Activated CD4-positive, alpha-beta T cell treated with anti-CD3 and anti-CD28 coated beads for 36 hours (primary cell): ENCODE measurements around the gene PRDM2. TPM values are rescaled to one million over a fixed set of nuclear protein-coding genes. Genes with fewer than 3 reads are reported as not detected.

Experiments
- ATAC-seq: fragments of 200-7000 bp; cut with Tn5 transposase; one replicate; pipeline ENCODE4 v1.10.0; 2021; ENCODE audit warnings: mild to moderate bottlenecking, moderate library complexity
- CTCF ChIA-PET: fragments of 350-600 bp; sonication (Branson Sonifier 250); formaldehyde crosslinking; loops from one replicate; lab custom pipeline; 2021; ENCODE audit warnings: antibody characterized with exemption; lab: Charles Lee
- POLR2A ChIA-PET: fragments of 350-600 bp; sonication (Branson Sonifier 250); formaldehyde crosslinking; loops from one replicate; lab custom pipeline; 2021; ENCODE audit warnings: antibody characterized with exemption, inconsistent platforms; lab: Charles Lee
- DNase-seq: peaks from one replicate; pipeline ENCODE4 v3.0.0-alpha.2; 2020
- H3K27ac Mint-ChIP-seq: one replicate; pipeline ENCODE4 v1.8.0; 2021; ENCODE audit warnings: mixed read lengths
- H3K27me3 Mint-ChIP-seq: one replicate; pipeline ENCODE4 v1.8.0; 2021; ENCODE audit warnings: mixed read lengths
- H3K36me3 Mint-ChIP-seq: one replicate; pipeline ENCODE4 v1.8.0; 2021; ENCODE audit warnings: low read depth, mixed read lengths
- H3K4me1 Mint-ChIP-seq: one replicate; pipeline ENCODE4 v1.8.0; 2021; ENCODE audit warnings: mixed read lengths
- H3K4me3 Mint-ChIP-seq: one replicate; pipeline ENCODE4 v1.8.0; 2021; ENCODE audit warnings: mild to moderate bottlenecking, moderate library complexity, mixed read lengths
- H3K9me3 Mint-ChIP-seq: one replicate; pipeline ENCODE4 v1.8.0; 2021; ENCODE audit warnings: low read depth, mixed read lengths
- intact Hi-C, 2 experiments: fragments of 100-400 bp; cut with DNase I in 1 of 2; cut with micrococcal nuclease in 1 of 2; formaldehyde crosslinking; loops; one replicate each; pipeline versions ENCODE4 v1.14.2 to v1.15.1; 2022 to 2024; cut with DNase I, micrococcal nuclease
- total RNA-seq, 2 experiments: library from RNA; stranded (reverse); gene quantifications; one replicate each; pipeline ENCODE4 v1.2.3, GENCODE V29; 2021

The PRDM2 gene
- total RNA-seq, 2 experiments from 2014 or later, result 36.2 to 46.7 TPM

DNA sequence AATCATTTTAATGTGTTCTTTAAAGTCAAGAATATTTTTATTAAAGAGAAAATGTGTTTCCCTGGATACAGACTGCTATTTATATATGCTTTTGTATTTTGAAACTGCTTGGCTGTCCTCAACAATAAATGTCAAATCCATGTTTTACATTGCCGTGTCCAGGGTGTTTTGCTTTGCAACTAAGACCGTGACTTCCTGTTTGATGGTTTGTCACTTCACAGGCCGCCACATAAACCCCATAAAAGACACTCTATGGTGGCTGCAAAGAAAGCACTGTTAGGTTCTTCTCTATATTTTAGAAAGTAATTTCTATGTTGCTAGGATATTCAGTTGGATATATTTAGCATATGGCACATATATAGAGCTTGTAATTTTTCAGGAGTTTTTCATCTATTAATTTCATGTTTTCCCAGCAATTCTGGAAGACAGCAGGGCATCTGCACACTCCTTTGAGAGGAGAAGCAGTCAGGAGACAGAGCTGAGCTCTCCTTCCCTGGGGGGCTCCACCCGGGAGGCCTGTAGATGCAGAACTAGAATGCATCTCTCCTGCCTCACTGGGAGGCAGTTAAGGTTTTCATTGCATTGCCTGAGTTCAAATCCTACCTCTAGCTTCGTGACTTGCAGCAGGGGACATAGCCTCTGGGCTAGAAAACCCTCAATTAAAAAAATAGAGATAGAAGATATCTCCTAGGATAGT lies 33.1 kb downstream of the PRDM2 start:
- peak; percentile 46 for DNase-seq
- Mint-ChIP-seq H3K4me1 (peaks cover 72% of the 10 kb centered on the region), H3K27ac (peak overlapping the region; percentile 85), H3K36me3 (peaks cover 19% of the 10 kb centered on the region), H3K9me3 (no peaks in the 10 kb centered on the region), H3K27me3 (no peaks in the 10 kb centered on the region), H3K4me3 (peak overlapping the region; percentile 28)
- POLR2A ChIA-PET, result interaction anchor here (0.6 kb wide), 1 partner anchor 1652 kb away, joined by 5 read pairs; no protein-coding TSS in a partner anchor
- no peak for ATAC-seq
- CTCF ChIA-PET, result interaction anchor here (0.7 to 1.6 kb wide), 4 partner anchors 12 to 29 kb away, joined by 3 to 6 read pairs (median 4); no protein-coding TSS in a partner anchor
- intact Hi-C loops, result loop anchor here in 1 of 2 experiments (10.0 kb wide), 1 partner anchor 1792 kb away; the partner anchor contains the start of genes CASP9 and DNAJC16

DNA sequence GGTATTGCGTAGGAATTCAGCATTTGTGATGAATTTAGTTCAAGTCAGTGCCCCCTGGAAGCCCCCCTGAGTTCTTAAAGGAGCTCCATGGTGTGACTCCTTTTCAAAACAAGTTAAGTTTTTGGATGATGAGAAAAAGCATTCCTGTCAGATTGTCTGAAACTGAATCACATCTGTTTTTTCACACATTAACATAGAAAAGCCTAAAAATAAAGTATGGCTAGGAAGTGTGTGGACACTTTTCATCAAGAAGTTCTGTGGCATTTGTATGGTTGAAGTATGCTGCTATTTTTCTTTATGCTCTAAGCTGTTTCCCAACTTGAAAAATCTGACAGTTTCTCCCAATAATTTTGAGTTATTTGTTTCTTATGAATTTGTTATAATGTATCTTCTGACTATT lies 33.7 kb downstream of the PRDM2 start:
- H3K9me3 Mint-ChIP-seq, result no peaks in the 10 kb centered on the region
- DNase-seq (no peak), ATAC-seq (no peak)
- intact Hi-C loops, result loop anchor here in 1 of 2 experiments (10.0 kb wide), 1 partner anchor 1791 kb away; the partner anchor contains the start of genes CASP9 and DNAJC16
- H3K4me1 Mint-ChIP-seq, result peaks cover 74% of the 10 kb centered on the region
- H3K4me3 Mint-ChIP-seq, result no peak overlapping the region
- no peaks in the 10 kb centered on the region for H3K27me3 Mint-ChIP-seq
- H3K36me3 Mint-ChIP-seq, result peaks cover 19% of the 10 kb centered on the region
- peak overlapping the region; percentile 85 for H3K27ac Mint-ChIP-seq
- POLR2A ChIA-PET, result no interaction called here
- CTCF ChIA-PET, result interaction anchor here (0.7 kb wide), 1 partner anchor 29 kb away, joined by 3 read pairs; no protein-coding TSS in a partner anchor

GRCh38 chr1:13735168-13735930 lies 35.4 kb downstream of the PRDM2 start:
- ChIA-PET CTCF (interaction anchor here (0.8 to 1.8 kb wide), 4 partner anchors 10 to 19 kb away, joined by 3 to 8 read pairs (median 4); no protein-coding TSS in a partner anchor), POLR2A (no interaction called here)
- Mint-ChIP-seq H3K4me1 (peaks cover 69% of the 10 kb centered on the region), H3K27ac (peak overlapping the region; percentile 47), H3K36me3 (peaks cover 19% of the 10 kb centered on the region), H3K27me3 (no peaks in the 10 kb centered on the region), H3K9me3 (no peaks in the 10 kb centered on the region), H3K4me3 (no peak overlapping the region)
- ATAC-seq (no peak), DNase-seq (no peak)
- intact Hi-C loops, result loop anchor here in 1 of 2 experiments (10.0 kb wide), 1 partner anchor 1789 kb away; the partner anchor contains the start of genes CASP9 and DNAJC16

DNA sequence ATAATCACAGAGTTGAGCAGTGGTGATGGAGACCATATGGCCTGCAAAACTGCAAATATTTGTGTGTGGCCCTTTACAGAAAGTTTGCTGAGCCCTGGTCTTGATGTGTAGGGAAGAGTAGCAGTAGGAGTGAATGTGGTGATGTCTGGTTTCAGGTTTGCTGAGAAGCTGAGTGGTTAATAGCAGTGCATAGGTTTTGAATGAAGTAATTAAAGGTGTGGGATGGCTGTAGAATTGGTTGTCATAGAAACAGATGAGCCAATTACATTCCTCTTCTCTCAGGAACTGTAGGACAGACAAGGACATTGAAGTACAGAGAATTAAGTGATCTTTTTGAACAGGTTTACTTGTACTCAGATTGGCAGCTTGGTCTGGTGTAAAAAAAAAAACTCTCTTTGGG lies 37.4 kb downstream of the PRDM2 start:
- H3K36me3 Mint-ChIP-seq, result peaks cover 16% of the 10 kb centered on the region
- H3K9me3 Mint-ChIP-seq, result no peaks in the 10 kb centered on the region
- DNase-seq (no peak), ATAC-seq (peak; percentile 79)
- peak overlapping the region; percentile 17 for H3K27ac Mint-ChIP-seq
- no peak overlapping the region for H3K4me3 Mint-ChIP-seq
- intact Hi-C loops, result loop anchor here in 1 of 2 experiments (1.0 to 10.0 kb wide), 2 partner anchors 12 to 1787 kb away; partner anchors contain the start of genes CASP9 and DNAJC16
- no peaks in the 10 kb centered on the region for H3K27me3 Mint-ChIP-seq
- ChIA-PET POLR2A (interaction anchor here (1.0 kb wide), 1 partner anchor 12 kb away, joined by 3 read pairs; no protein-coding TSS in a partner anchor), CTCF (interaction anchor here (1.2 to 1.7 kb wide), 2 partner anchors 10 to 11 kb away, joined by 5 read pairs; no protein-coding TSS in a partner anchor)
- H3K4me1 Mint-ChIP-seq, result peaks cover 52% of the 10 kb centered on the region

DNA sequence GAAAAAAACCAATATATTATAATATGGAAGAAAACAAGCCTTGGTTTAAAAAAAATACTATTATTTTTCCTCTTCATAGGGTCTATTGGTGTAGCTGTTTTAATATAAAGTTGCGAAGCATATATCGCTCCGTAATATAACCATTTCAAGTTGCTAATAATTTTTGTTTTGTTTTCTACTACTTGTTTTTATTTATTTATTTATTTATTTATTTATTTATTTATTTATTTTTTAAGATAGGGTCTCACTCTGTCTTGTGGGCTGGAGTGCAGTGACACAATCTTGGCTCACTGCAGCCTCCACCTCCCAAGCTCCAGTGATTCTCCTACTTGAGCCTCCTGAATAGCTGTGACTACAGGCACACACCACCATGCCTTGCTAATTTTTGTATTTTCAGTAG lies 46.4 kb downstream of the PRDM2 start:
- Mint-ChIP-seq H3K36me3 (peaks cover 27% of the 10 kb centered on the region), H3K27me3 (no peaks in the 10 kb centered on the region), H3K27ac (no peak overlapping the region), H3K4me3 (no peak overlapping the region), H3K4me1 (peaks cover 21% of the 10 kb centered on the region), H3K9me3 (no peaks in the 10 kb centered on the region)
- CTCF ChIA-PET, result interaction anchor here (1.5 to 2.3 kb wide), 3 partner anchors 9 to 20 kb away, joined by 3 to 8 read pairs (median 5); no protein-coding TSS in a partner anchor
- DNase-seq (no peak), ATAC-seq (no peak)
- POLR2A ChIA-PET, result interaction anchor here (0.7 kb wide), 2 partner anchors 9 to 27 kb away, joined by 4 read pairs; no protein-coding TSS in a partner anchor
- intact Hi-C loops, result loop anchor here in 1 of 2 experiments (5.0 kb wide), 1 partner anchor 44 kb away; the partner anchor contains the start of gene PRDM2

GRCh38 chr1:13748610-13749505 lies 48.9 kb downstream of the PRDM2 start:
- CTCF ChIA-PET, result interaction anchor here (0.9 to 1.3 kb wide), 5 partner anchors 9 to 59 kb away, joined by 3 to 4 read pairs (median 3); no protein-coding TSS in a partner anchor
- peak; percentile 93 for ATAC-seq
- H3K4me1 Mint-ChIP-seq, result peaks cover 45% of the 10 kb centered on the region
- POLR2A ChIA-PET, result interaction anchor here (1.0 to 1.6 kb wide), 4 partner anchors 10 to 19 kb away, joined by 3 to 9 read pairs (median 6); no protein-coding TSS in a partner anchor
- peak; percentile 97 for DNase-seq
- intact Hi-C loops, result loop anchor here (1.0 to 5.0 kb wide), 4 partner anchors 12 to 49 kb away; partner anchors contain the start of gene PRDM2 (in 2 of the 2)
- H3K27me3 Mint-ChIP-seq, result no peaks in the 10 kb centered on the region
- no peaks in the 10 kb centered on the region for H3K9me3 Mint-ChIP-seq
- peaks cover 27% of the 10 kb centered on the region for H3K36me3 Mint-ChIP-seq
- peak overlapping the region; percentile 90 for H3K27ac Mint-ChIP-seq
- peak overlapping the region; percentile 97 for H3K4me3 Mint-ChIP-seq

DNA sequence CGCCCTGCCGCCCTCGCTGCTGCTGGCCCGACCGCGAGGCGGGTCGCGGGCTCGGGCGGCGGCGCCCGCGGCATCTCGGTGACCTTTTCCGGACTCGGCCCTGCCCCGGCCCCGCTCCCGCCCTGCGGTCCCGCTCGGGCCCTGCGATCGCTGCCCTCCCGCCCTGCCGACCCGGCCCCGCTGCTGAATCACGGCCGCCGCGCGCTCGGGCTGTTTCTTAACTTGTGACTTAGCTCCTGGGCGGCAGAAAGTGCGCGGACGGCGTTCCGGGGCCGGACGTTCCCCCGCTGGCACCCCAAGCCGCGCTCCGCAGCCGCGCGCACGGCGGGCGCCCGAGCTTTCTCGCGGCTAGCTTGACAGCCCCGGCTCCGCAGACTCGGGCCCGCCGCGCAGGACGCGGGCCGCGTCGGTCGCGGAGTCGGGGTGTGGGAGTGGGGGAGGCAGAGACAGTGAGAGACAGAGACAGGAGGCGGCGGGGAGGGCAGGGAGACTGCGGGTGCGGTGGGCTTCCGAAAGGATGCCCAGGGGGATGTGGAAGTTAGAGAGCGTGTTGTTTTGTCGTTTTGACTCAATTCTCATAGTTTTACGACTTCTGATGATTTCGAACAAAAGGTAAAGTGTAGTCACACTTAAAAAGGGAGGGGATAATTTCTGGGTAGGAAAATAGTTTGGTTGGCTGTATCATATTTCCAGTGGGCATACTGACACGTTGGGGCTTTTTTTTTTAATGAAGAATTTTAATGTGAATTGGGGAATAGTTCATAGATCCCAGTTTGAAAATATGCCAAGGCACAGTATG lies 49.8 kb downstream of the PRDM2 start:
- ChIA-PET POLR2A (interaction anchor here (1.0 to 1.6 kb wide), 4 partner anchors 9 to 20 kb away, joined by 3 to 9 read pairs (median 6); no protein-coding TSS in a partner anchor), CTCF (interaction anchor here (0.9 to 1.3 kb wide), 5 partner anchors 8 to 60 kb away, joined by 3 to 4 read pairs (median 3); no protein-coding TSS in a partner anchor)
- peak overlapping the region; percentile 97 for H3K4me3 Mint-ChIP-seq
- H3K27me3 Mint-ChIP-seq, result no peaks in the 10 kb centered on the region
- no peaks in the 10 kb centered on the region for H3K9me3 Mint-ChIP-seq
- H3K4me1 Mint-ChIP-seq, result peaks cover 54% of the 10 kb centered on the region
- DNase-seq, result peak; percentile 75
- peaks cover 29% of the 10 kb centered on the region for H3K36me3 Mint-ChIP-seq
- H3K27ac Mint-ChIP-seq, result peak overlapping the region; percentile 96
- peak; percentile 42 for ATAC-seq
- intact Hi-C loops, result loop anchor here (1.0 to 5.0 kb wide), 4 partner anchors 12 to 49 kb away; partner anchors contain the start of gene PRDM2 (in 2 of the 2)

DNA sequence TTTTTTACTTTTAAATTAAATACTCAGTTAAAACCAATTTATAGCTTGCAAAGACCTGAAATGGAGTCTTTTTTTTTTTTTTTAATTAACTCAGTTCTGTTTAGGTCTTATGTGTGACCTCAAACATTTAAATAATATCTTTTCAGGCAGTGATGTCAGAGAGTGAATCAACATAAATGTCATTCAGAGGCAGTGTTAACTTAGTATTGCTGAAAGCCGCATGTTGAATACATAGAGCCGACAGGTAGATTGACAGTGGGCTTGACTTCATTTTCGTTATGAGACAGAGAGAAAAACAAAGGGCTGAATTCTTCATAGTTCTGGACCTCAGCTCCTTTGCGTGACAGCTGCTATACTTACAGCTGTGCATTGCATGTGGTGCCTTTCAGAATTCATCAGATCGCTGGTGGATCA lies 51.5 kb downstream of the PRDM2 start:
- H3K4me1 Mint-ChIP-seq, result peaks cover 63% of the 10 kb centered on the region
- no peak overlapping the region for H3K4me3 Mint-ChIP-seq
- ATAC-seq (no peak), DNase-seq (no peak)
- peaks cover 32% of the 10 kb centered on the region for H3K36me3 Mint-ChIP-seq
- H3K9me3 Mint-ChIP-seq, result no peaks in the 10 kb centered on the region
- POLR2A ChIA-PET, result interaction anchor here (0.6 kb wide), 2 partner anchors 44 to 90 kb away, joined by 3 to 4 read pairs; no protein-coding TSS in a partner anchor
- CTCF ChIA-PET, result interaction anchor here (0.5 to 0.7 kb wide), 2 partner anchors 21 to 1539 kb away, joined by 3 to 4 read pairs; no protein-coding TSS in a partner anchor
- H3K27me3 Mint-ChIP-seq, result no peaks in the 10 kb centered on the region
- intact Hi-C loops, result no loop called here
- H3K27ac Mint-ChIP-seq, result no peak overlapping the region

DNA sequence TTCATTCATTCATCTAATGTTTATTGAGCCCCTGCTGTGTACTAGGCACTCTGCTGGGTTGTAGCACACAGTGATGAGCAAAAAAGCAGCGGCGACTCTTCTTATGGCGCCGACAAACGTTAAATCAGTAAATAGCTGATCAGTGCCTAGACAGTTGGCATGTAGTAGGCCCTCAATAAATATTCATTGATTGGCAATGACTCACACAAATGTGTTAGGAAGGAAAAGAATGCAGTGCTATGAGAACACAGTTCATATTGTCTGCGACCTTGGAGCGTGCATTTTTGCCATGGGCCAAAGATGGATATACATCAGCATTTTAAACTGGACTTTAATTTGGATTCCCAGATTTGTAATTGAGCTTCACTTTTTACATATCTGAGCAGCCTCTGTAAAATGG lies 52.0 kb downstream of the PRDM2 start:
- DNase-seq (no peak), ATAC-seq (no peak)
- Mint-ChIP-seq H3K4me3 (no peak overlapping the region), H3K27me3 (no peaks in the 10 kb centered on the region), H3K9me3 (no peaks in the 10 kb centered on the region), H3K27ac (peak overlapping the region; percentile 51), H3K36me3 (peaks cover 32% of the 10 kb centered on the region), H3K4me1 (peaks cover 68% of the 10 kb centered on the region)
- POLR2A ChIA-PET, result interaction anchor here (0.6 kb wide), 1 partner anchor 44 kb away, joined by 4 read pairs; no protein-coding TSS in a partner anchor
- CTCF ChIA-PET, result no interaction called here
- intact Hi-C loops, result no loop called here
